GM12801 (cell line): ENCODE results near the gene RNF222.

Experiments
- TF ChIP-seq, protein P1 (sequence below): IDR thresholded peaks from one replicate; pipeline ENCODE4 v1.5.1; 2011; ENCODE audit warnings: control low read depth; ENCODE audit not compliant: insufficient read length; ENCODE audit errors: extremely low read depth

Gene RNF222

DNA sequence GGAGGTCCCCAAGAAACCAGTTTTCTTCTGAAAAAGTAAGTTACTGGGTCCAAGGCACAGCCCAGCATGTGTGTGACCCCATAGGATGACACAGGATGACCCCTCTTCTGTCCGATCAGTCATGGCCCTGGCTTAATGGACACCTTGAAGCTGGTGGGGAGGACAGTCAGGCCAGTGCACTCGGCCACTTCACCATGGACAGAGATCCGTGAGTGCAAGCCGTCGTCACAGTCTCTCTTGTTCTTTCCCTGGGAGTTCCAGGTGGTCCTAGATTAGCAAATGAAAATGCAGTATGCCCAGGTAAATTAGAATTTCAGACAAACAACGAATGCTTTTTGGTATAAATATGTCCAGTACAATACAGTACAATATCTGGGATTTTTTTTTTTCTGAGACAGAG, 1.4 kb upstream of the RNF222 start:
- TF ChIP-seq, protein P1, sequence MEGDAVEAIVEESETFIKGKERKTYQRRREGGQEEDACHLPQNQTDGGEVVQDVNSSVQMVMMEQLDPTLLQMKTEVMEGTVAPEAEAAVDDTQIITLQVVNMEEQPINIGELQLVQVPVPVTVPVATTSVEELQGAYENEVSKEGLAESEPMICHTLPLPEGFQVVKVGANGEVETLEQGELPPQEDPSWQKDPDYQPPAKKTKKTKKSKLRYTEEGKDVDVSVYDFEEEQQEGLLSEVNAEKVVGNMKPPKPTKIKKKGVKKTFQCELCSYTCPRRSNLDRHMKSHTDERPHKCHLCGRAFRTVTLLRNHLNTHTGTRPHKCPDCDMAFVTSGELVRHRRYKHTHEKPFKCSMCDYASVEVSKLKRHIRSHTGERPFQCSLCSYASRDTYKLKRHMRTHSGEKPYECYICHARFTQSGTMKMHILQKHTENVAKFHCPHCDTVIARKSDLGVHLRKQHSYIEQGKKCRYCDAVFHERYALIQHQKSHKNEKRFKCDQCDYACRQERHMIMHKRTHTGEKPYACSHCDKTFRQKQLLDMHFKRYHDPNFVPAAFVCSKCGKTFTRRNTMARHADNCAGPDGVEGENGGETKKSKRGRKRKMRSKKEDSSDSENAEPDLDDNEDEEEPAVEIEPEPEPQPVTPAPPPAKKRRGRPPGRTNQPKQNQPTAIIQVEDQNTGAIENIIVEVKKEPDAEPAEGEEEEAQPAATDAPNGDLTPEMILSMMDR = no peak

DNA sequence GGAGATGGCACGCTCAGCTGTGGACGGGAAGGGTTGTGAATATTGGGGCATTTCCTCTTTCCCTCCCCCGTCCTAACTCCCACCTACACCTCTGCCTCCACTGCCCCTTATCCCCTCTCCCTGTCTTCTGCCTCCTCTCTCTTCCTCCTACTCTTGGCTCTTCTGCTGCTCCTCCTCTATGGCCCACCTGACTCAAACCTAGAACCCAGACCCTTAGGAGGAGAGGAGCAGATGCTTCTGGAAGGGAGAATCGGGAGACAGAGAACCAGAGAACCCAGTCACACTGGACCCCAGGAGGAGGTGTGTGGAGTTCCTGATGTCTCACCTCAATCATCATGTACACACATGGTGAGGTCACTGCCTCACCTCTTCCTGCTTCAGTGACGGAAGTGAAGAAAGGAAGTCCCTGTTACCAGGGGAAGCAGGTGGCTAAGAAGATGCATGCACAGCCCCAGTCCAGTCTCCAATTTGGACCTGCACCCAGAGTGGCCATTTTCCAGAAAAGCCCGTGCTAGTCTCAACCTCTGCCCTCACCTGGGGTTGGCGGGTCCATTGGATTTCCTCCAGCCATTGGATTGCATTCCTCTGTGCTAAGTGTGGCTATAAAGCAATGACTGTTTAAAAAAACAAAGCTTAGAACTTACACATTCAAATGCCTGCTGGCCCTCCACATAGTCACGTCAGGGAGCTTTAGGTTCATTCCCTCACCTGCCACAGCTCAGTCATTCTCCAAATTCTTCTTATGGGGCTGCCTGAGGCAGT, 4.0 kb downstream of the RNF222 start:
- TF ChIP-seq, protein P1 = no peak

DNA sequence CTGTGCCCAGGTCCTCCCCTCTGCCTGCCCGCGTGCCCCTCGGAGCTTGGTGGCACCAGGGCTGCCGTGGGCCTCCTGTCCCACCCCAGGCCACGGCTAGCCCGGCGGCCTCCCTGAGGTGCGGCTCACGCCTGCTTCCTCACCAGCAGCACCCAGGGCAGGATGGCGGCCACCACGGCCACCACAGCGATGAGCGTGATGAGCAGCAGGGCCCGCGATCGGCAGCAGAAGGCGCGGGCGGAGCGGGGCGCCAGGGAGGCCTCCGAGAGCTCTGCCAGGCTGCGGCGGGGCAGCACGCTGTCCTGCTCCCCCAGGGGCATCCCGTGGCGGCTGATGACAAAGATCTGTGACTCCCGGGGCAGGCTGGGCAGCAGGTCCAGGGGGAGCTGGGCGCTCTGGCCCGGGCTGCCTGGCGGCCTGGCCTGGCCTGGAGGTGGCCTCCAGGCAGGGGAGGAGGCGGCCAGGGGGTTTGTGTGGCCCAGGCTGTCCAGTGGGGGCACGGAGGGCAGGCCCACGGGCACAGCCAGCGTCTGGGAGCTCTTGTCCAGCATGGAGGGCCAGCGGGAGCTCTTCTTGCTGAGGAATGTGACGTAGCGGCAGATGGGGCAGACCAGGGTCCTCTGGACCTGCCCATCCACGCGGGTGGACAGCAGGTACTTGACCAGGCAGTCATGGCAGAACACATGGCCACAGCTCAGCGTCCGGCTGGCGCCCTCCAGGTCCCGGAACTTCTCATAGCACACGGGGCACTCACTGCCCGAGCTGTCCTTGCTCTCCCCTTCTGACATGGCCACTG, 4.8 kb downstream of the RNF222 start:
- TF ChIP-seq, protein P1 = no peak

DNA sequence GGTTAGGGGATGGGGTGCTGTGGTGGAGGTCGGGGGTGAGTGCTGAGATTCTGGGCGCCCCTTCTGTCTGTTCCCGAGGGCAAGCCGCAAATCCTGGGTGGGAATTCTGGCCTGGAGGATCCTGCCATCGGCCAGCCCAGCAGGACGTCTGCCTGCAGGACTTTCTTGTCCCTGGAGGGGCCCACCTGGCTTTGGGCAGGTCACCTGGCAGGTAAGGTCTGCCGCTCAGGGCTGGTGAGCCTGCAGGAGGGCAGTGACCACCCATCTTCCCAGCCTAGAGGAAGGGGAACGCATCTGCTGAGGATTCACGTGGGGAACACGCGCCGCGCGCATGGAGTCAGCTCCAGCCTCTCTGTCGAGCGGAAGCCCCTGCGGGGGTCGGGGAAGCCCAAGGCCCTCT, 5.4 kb downstream of the RNF222 start:
- TF ChIP-seq, protein P1 = no peak

DNA sequence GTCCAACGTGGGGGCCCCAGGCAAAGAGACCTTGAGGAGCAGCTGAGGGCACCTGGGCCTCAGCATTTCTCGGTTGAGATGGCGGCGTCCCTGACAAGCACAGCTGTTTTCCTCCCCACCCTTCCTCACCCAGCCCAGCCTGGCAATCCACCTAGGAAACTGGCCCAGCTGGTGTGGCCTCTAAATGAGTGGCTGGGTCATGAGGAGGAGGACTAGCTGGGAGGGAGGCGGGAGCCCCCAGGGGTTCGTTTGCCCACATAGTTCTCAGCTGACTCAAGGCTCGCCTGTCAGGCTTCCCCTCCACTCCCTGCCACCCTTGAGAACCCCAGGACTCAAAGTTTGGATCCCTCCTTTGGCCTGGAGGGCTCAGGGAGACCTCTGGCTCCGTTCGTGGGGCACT, 5.9 kb downstream of the RNF222 start:
- TF ChIP-seq, protein P1 = no peak

DNA sequence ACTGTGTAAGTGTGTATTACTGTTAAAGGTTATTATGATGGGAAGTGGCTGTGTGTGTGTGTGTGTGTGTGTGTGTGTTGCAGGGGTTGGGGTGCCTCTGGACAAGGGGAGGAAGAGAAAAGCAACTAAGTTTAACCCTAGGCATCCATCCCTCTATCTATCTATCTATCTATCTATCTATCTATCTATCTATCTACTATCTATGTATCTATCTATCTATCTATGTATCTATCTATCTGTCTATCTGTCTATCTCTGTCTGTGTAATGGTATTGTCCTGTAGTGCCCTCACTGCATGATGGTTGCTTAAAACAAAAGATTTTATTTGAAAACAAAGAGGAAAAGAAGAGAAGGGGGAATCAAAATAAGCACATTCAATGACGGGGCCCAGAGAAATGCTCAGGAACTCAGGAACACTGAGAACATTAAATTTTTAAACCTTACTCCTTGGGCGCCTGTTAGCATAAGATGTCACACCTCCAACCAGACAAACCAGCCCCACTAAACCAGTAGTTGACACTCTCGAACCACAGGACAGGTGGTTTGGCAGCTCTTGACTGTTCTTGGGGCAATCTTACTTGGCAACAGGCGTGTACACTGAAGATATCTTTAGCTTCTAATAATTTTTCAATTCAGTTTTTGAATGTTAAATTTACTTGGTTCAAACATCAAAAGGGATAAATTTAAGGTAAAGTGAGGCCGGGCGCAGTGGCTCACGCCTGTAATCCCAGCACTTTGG, 9.5 kb downstream of the RNF222 start:
- TF ChIP-seq, protein P1 = no peak

DNA sequence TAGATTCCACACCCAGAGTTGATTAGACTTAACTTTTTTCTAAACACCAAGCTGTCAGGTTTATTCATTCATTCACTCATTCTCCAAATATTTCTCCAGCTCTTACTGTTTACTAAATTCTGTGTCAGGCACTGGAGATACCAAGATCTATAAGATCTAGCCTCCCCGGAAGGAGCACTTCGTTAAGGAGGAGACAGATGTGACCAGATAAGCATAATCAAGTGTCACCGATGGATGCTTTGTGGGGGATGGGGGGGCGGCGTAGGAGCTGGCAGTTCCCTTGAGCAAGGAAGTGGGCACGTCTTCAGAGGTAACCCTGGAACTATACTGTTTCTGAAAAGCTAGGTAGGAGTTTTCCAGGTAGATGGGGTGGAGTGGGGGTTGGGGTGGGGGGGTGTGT, 10.8 kb downstream of the RNF222 start:
- TF ChIP-seq, protein P1 = no peak
